Measurements from ENCODE around the gene RNPS1.

Gene RNPS1

GRCh38 chr16:2214719-2214968, 53.3 kb downstream of the RNPS1 start, which contains the start of gene PGP:
TSS of gene PGP (minus strand) at chr16:2214840. CDS start at chr16:2214777, 63 bp downstream.
- peaks cover 19% of the 10 kb centered on the region for H3K4me1 ChIP-seq (ENCODE audit: control insufficient read depth, insufficient read depth, low read length)
- peak within 1 kb of the TSS; percentile 92 for H3K9ac ChIP-seq (ENCODE audit: low read depth, low read length)
- H3K27me3 ChIP-seq (ENCODE audit: control insufficient read depth, insufficient read depth, low read length) = no peaks in the 10 kb centered on the region
- H3K4me3 ChIP-seq (ENCODE audit: low read length) = peak within 1 kb of the TSS; percentile 97
- H3K36me3 ChIP-seq (ENCODE audit: insufficient read depth, low read length) = peaks cover 3% of the 10 kb centered on the region
- no peaks in the 10 kb centered on the region for H3K9me3 ChIP-seq (replicated peaks; ENCODE audit: low read length)
- peak within 1 kb of the TSS; percentile 98 for H3K4me2 ChIP-seq (ENCODE audit: low read length)

- H3K4me2 ChIP-seq (ENCODE audit: low read length) = peak overlapping the region; percentile 98
- H3K4me3 ChIP-seq (ENCODE audit: low read length) = peak overlapping the region; percentile 97
- H3K36me3 ChIP-seq (ENCODE audit: insufficient read depth, low read length) = peaks cover 8% of the 10 kb centered on the region
- H3K9me3 ChIP-seq (replicated peaks; ENCODE audit: low read length) = no peaks in the 10 kb centered on the region
- peak overlapping the region; percentile 92 for H3K9ac ChIP-seq (ENCODE audit: low read depth, low read length)
- no peaks in the 10 kb centered on the region for H3K27me3 ChIP-seq (ENCODE audit: control insufficient read depth, insufficient read depth, low read length)
- peaks cover 19% of the 10 kb centered on the region for H3K4me1 ChIP-seq (ENCODE audit: control insufficient read depth, insufficient read depth, low read length)
These were observed 53.9 kb downstream of the RNPS1 start for GRCh38 chr16:2213817-2214718.

GRCh38 chr16:2212362-2213324, 55.3 kb downstream of the RNPS1 start:
- no peaks in the 10 kb centered on the region for H3K9me3 ChIP-seq (replicated peaks; ENCODE audit: low read length)
- peak overlapping the region; percentile 92 for H3K9ac ChIP-seq (ENCODE audit: low read depth, low read length)
- peak overlapping the region; percentile 98 for H3K4me2 ChIP-seq (ENCODE audit: low read length)
- peak overlapping the region; percentile 97 for H3K4me3 ChIP-seq (ENCODE audit: low read length)
- H3K36me3 ChIP-seq (ENCODE audit: insufficient read depth, low read length) = peaks cover 18% of the 10 kb centered on the region
- no peaks in the 10 kb centered on the region for H3K27me3 ChIP-seq (ENCODE audit: control insufficient read depth, insufficient read depth, low read length)
- peaks cover 19% of the 10 kb centered on the region for H3K4me1 ChIP-seq (ENCODE audit: control insufficient read depth, insufficient read depth, low read length)

- H3K4me3 ChIP-seq (ENCODE audit: low read length) = no peak overlapping the region
- no peaks in the 10 kb centered on the region for H3K27me3 ChIP-seq (ENCODE audit: control insufficient read depth, insufficient read depth, low read length)
- H3K4me1 ChIP-seq (ENCODE audit: control insufficient read depth, insufficient read depth, low read length) = peaks cover 20% of the 10 kb centered on the region
- peak overlapping the region; percentile 98 for H3K4me2 ChIP-seq (ENCODE audit: low read length)
- H3K9ac ChIP-seq (ENCODE audit: low read depth, low read length) = no peak overlapping the region
- no peaks in the 10 kb centered on the region for H3K9me3 ChIP-seq (replicated peaks; ENCODE audit: low read length)
- H3K36me3 ChIP-seq (ENCODE audit: insufficient read depth, low read length) = peaks cover 22% of the 10 kb centered on the region
These were observed 56.0 kb downstream of the RNPS1 start for GRCh38 chr16:2211923-2212347.

- H3K4me2 ChIP-seq (ENCODE audit: low read length) = no peak within 1 kb of the TSS
- H3K9me3 ChIP-seq (replicated peaks; ENCODE audit: low read length) = no peaks in the 10 kb centered on the region
- peaks cover 32% of the 10 kb centered on the region for H3K4me1 ChIP-seq (ENCODE audit: control insufficient read depth, insufficient read depth, low read length)
- H3K36me3 ChIP-seq (ENCODE audit: insufficient read depth, low read length) = peaks cover 22% of the 10 kb centered on the region
- no peaks in the 10 kb centered on the region for H3K27me3 ChIP-seq (ENCODE audit: control insufficient read depth, insufficient read depth, low read length)
- H3K9ac ChIP-seq (ENCODE audit: low read depth, low read length) = no peak within 1 kb of the TSS
- no peak within 1 kb of the TSS for H3K4me3 ChIP-seq (ENCODE audit: low read length)
These were observed 57.2 kb downstream of the RNPS1 start, which contains the start of gene BRICD5 for GRCh38 chr16:2210386-2211365. TSS of gene BRICD5 (minus strand) at chr16:2210863. CDS start at chr16:2210833, 30 bp downstream.

GRCh38 chr16:2210009-2210332, 58.0 kb downstream of the RNPS1 start:
- no peak overlapping the region for H3K9ac ChIP-seq (ENCODE audit: low read depth, low read length)
- no peak overlapping the region for H3K4me3 ChIP-seq (ENCODE audit: low read length)
- no peaks in the 10 kb centered on the region for H3K9me3 ChIP-seq (replicated peaks; ENCODE audit: low read length)
- peaks cover 22% of the 10 kb centered on the region for H3K36me3 ChIP-seq (ENCODE audit: insufficient read depth, low read length)
- H3K4me2 ChIP-seq (ENCODE audit: low read length) = no peak overlapping the region
- H3K4me1 ChIP-seq (ENCODE audit: control insufficient read depth, insufficient read depth, low read length) = peaks cover 32% of the 10 kb centered on the region
- no peaks in the 10 kb centered on the region for H3K27me3 ChIP-seq (ENCODE audit: control insufficient read depth, insufficient read depth, low read length)

GRCh38 chr16:2209258-2210008, 58.5 kb downstream of the RNPS1 start:
- H3K36me3 ChIP-seq (ENCODE audit: insufficient read depth, low read length) = peaks cover 22% of the 10 kb centered on the region
- H3K4me1 ChIP-seq (ENCODE audit: control insufficient read depth, insufficient read depth, low read length) = peaks cover 37% of the 10 kb centered on the region
- H3K9me3 ChIP-seq (replicated peaks; ENCODE audit: low read length) = no peaks in the 10 kb centered on the region
- H3K4me3 ChIP-seq (ENCODE audit: low read length) = no peak overlapping the region
- no peak overlapping the region for H3K9ac ChIP-seq (ENCODE audit: low read depth, low read length)
- H3K4me2 ChIP-seq (ENCODE audit: low read length) = no peak overlapping the region
- H3K27me3 ChIP-seq (ENCODE audit: control insufficient read depth, insufficient read depth, low read length) = no peaks in the 10 kb centered on the region

- Histone ChIP-seq H3K4me1 (ENCODE audit: control insufficient read depth, insufficient read depth, low read length) (peaks cover 36% of the 10 kb centered on the region), H3K4me3 (ENCODE audit: low read length) (no peak overlapping the region), H3K27me3 (ENCODE audit: control insufficient read depth, insufficient read depth, low read length) (no peaks in the 10 kb centered on the region), H3K9ac (ENCODE audit: low read depth, low read length) (no peak overlapping the region), H3K4me2 (ENCODE audit: low read length) (no peak overlapping the region), H3K9me3 (replicated peaks; ENCODE audit: low read length) (no peaks in the 10 kb centered on the region), H3K36me3 (ENCODE audit: insufficient read depth, low read length) (peaks cover 22% of the 10 kb centered on the region)
These were observed 59.2 kb downstream of the RNPS1 start for GRCh38 chr16:2208772-2209171.

- H3K4me2 ChIP-seq (ENCODE audit: low read length) = no peak overlapping the region
- peaks cover 32% of the 10 kb centered on the region for H3K4me1 ChIP-seq (ENCODE audit: control insufficient read depth, insufficient read depth, low read length)
- H3K9ac ChIP-seq (ENCODE audit: low read depth, low read length) = no peak overlapping the region
- no peaks in the 10 kb centered on the region for H3K9me3 ChIP-seq (replicated peaks; ENCODE audit: low read length)
- H3K36me3 ChIP-seq (ENCODE audit: insufficient read depth, low read length) = peaks cover 22% of the 10 kb centered on the region
- no peaks in the 10 kb centered on the region for H3K27me3 ChIP-seq (ENCODE audit: control insufficient read depth, insufficient read depth, low read length)
- no peak overlapping the region for H3K4me3 ChIP-seq (ENCODE audit: low read length)
These were observed 59.6 kb downstream of the RNPS1 start for GRCh38 chr16:2208308-2208707.

GRCh38 chr16:2207872-2208271, 60.1 kb downstream of the RNPS1 start:
- Histone ChIP-seq H3K36me3 (ENCODE audit: insufficient read depth, low read length) (peaks cover 22% of the 10 kb centered on the region), H3K9ac (ENCODE audit: low read depth, low read length) (no peak overlapping the region), H3K4me2 (ENCODE audit: low read length) (no peak overlapping the region), H3K4me3 (ENCODE audit: low read length) (no peak overlapping the region), H3K9me3 (replicated peaks; ENCODE audit: low read length) (no peaks in the 10 kb centered on the region), H3K4me1 (ENCODE audit: control insufficient read depth, insufficient read depth, low read length) (peaks cover 27% of the 10 kb centered on the region), H3K27me3 (ENCODE audit: control insufficient read depth, insufficient read depth, low read length) (no peaks in the 10 kb centered on the region)
